Mesendoderm (in vitro differentiated cells): ENCODE results near the gene ATP13A4.

Source experiments
- DNase-seq: peaks from one replicate; pipeline ENCODE4 v3.0.0; 2013
- H2AK5ac ChIP-seq: 2 replicates; pipeline ENCODE4 v1.6.1; 2013; ENCODE audit warnings: low read length, inconsistent platforms
- H2BK120ac ChIP-seq: 2 replicates; pipeline ENCODE4 v1.6.1; 2013; ENCODE audit warnings: low read depth, mild to moderate bottlenecking, low read length, moderate library complexity, mixed read lengths
- H2BK15ac ChIP-seq: replicated peaks from 2 replicates; pipeline ENCODE4 v1.6.1; 2013; ENCODE audit warnings: low read depth, mild to moderate bottlenecking, moderate library complexity
- H2BK5ac ChIP-seq: 2 replicates; pipeline ENCODE4 v1.6.1; 2013; ENCODE audit warnings: low read length, inconsistent platforms
- H3K18ac ChIP-seq: 2 replicates; pipeline ENCODE4 v1.6.1; 2013; ENCODE audit warnings: mild to moderate bottlenecking, low read length, mixed read lengths
- H3K23ac ChIP-seq: one replicate; pipeline ENCODE4 v1.6.1; 2013; ENCODE audit warnings: low read length
- H3K27ac ChIP-seq: 2 replicates; pipeline ENCODE4 v1.5.1; 2013; ENCODE audit warnings: low read depth, mild to moderate bottlenecking, inconsistent platforms, low read length, moderate library complexity
- H3K27me3 ChIP-seq: 2 replicates; pipeline ENCODE4 v1.6.1; 2013; ENCODE audit warnings: low read length, control low read depth, mild to moderate bottlenecking, inconsistent platforms; ENCODE audit not compliant: insufficient read depth, poor library complexity
- H3K36me3 ChIP-seq: 2 replicates; pipeline ENCODE4 v1.6.1; 2013; ENCODE audit warnings: low read length, inconsistent platforms; ENCODE audit not compliant: control insufficient read depth, insufficient read depth
- H3K4ac ChIP-seq: one replicate; pipeline ENCODE4 v1.6.1; 2013; ENCODE audit warnings: low read depth, mild to moderate bottlenecking, low read length, moderate library complexity
- H3K4me1 ChIP-seq: 2 replicates; pipeline ENCODE4 v1.6.1; 2013; ENCODE audit warnings: low read depth, low read length, inconsistent platforms; ENCODE audit not compliant: control insufficient read depth
- H3K4me2 ChIP-seq: 2 replicates; pipeline ENCODE4 v1.6.1; 2013; ENCODE audit warnings: low read length
- H3K4me3 ChIP-seq: 2 replicates; pipeline ENCODE4 v1.5.1; 2013; ENCODE audit warnings: mild to moderate bottlenecking, low read length
- H3K56ac ChIP-seq: one replicate; pipeline ENCODE4 v1.6.1; 2013; ENCODE audit warnings: low read length
- H3K79me1 ChIP-seq: 2 replicates; pipeline ENCODE4 v1.6.1; 2013; ENCODE audit warnings: low read length, inconsistent platforms
- H3K79me2 ChIP-seq: 2 replicates; pipeline ENCODE4 v1.6.1; 2013; ENCODE audit warnings: mild to moderate bottlenecking, low read length; ENCODE audit not compliant: control insufficient read depth, insufficient read depth
- H3K9ac ChIP-seq: 2 replicates; pipeline ENCODE4 v1.6.1; 2013; ENCODE audit warnings: low read length, inconsistent platforms
- H4K5ac ChIP-seq: one replicate; pipeline ENCODE4 v1.6.1; 2013; ENCODE audit warnings: low read length
- H4K8ac ChIP-seq: one replicate; pipeline ENCODE4 v1.6.1; 2013; ENCODE audit warnings: low read depth, mild to moderate bottlenecking, control low read depth, low read length, moderate library complexity
- WGBS: extraction: QIAGEN DNeasy Blood & Tissue Kit; methylation state at CpG from one replicate; pipeline ENCODE4 v1.1.7; 2013; ENCODE audit warnings: low lambda C conversion rate, missing lambda C conversion rate; ENCODE audit not compliant: insufficient coverage; ENCODE audit errors: extremely low coverage; 5-methylcytosine and 5-hydroxymethylcytosine counted together

Gene ATP13A4

DNA sequence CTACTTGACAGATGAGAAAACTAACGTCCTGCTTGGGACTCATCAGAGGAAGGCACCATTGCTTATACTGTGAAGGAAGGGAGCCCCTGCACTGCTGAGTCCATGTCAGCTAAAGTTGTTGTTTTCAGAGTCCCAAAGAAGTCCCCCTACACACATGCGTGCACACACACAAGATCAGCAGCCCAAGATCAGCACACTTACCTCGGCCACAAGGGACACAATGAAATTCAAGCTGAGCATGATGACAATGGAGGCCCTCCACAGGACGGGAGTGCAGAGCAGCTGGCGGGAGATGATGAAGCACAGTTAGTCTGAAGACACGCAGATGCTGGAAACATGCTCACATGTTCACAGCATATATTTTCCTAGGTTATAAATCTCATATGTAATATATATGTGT is 147.6 kb downstream of the ATP13A4 start:
- Histone ChIP-seq H2BK120ac (no peak overlapping the region), H3K9ac (no peak overlapping the region)
- no CpG with 5 or more reads among the region's 6 CpGs for WGBS

DNA sequence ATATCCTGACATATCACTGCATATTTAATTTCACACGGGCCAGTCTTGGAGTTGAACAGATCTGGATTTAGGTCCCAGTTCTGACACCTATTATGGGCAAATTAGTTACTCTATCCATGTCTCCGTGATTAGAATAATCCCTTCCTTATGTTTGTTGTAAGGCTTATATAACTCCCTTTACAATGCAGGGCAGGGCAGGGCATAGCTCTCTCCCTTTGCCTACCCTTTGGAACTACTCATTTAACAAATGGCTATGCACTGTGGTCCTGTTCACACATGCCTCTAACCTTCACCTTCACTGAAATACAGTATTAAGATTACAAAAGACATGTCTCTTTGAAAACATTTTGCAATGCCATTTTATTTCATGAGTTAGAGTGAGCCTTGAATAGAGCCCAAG is 151.4 kb downstream of the ATP13A4 start:
- no peaks in the 10 kb centered on the region for H3K79me2 ChIP-seq
- H3K36me3 ChIP-seq: no peaks in the 10 kb centered on the region
- no CpG with 5 or more reads among the region's 2 CpGs for WGBS
- no peak overlapping the region for H3K4me2 ChIP-seq
- no peaks in the 10 kb centered on the region for H3K79me1 ChIP-seq
- H3K4me3 ChIP-seq: no peak overlapping the region
- H3K23ac ChIP-seq: no peak overlapping the region
- no peak overlapping the region for H2AK5ac ChIP-seq
- no peak overlapping the region for H2BK120ac ChIP-seq
- H2BK5ac ChIP-seq: no peak overlapping the region
- no peak overlapping the region for H3K18ac ChIP-seq
- no peaks in the 10 kb centered on the region for H3K4me1 ChIP-seq
- H4K8ac ChIP-seq: no peak overlapping the region
- no peak overlapping the region for H3K4ac ChIP-seq
- no peak overlapping the region for H3K56ac ChIP-seq
- H2BK15ac ChIP-seq: no peak overlapping the region
- DNase-seq: no peak
- H4K5ac ChIP-seq: no peak overlapping the region
- no peaks in the 10 kb centered on the region for H3K27me3 ChIP-seq
- no peak overlapping the region for H3K27ac ChIP-seq
- no peak overlapping the region for H3K9ac ChIP-seq

More for the DNA sequence above, 147.6 kb downstream of the ATP13A4 start:
- Histone ChIP-seq H4K5ac (no peak overlapping the region), H3K27me3 (no peaks in the 10 kb centered on the region), H3K36me3 (no peaks in the 10 kb centered on the region), H3K79me2 (no peaks in the 10 kb centered on the region), H3K79me1 (no peaks in the 10 kb centered on the region), H3K4ac (no peak overlapping the region), H3K27ac (no peak overlapping the region), H3K23ac (no peak overlapping the region), H2BK15ac (no peak overlapping the region), H3K4me3 (no peak overlapping the region), H2AK5ac (no peak overlapping the region), H4K8ac (no peak overlapping the region), H3K56ac (no peak overlapping the region), H3K4me1 (no peaks in the 10 kb centered on the region), H2BK5ac (no peak overlapping the region), H3K4me2 (no peak overlapping the region), H3K18ac (no peak overlapping the region)
- no peak for DNase-seq

DNA sequence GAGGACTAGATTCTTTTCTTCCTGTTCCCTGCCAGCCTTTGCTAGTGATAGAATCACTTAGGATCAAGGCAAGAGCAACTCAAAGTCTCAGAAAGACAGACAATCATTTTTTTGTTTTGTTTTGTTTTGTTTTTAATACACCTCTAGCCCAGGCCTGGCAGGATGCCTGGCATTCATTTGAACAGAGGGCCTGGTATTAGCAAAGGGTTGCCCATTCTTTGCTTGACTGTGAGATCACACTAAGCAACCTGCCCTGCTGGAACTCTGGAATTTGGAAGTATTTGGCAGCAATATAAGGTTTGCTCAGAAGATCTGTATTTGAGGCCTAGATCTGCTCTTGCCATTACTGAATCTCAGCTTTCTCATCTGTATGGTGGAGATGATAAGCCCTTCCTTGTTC is 154.4 kb downstream of the ATP13A4 start:
- Histone ChIP-seq H3K18ac (no peak overlapping the region), H3K4ac (no peak overlapping the region), H3K27ac (no peak overlapping the region), H2AK5ac (no peak overlapping the region), H3K56ac (no peak overlapping the region), H3K4me2 (no peak overlapping the region), H2BK120ac (no peak overlapping the region), H3K79me2 (no peaks in the 10 kb centered on the region), H2BK5ac (no peak overlapping the region), H3K27me3 (no peaks in the 10 kb centered on the region), H2BK15ac (no peak overlapping the region), H3K4me1 (no peaks in the 10 kb centered on the region), H3K23ac (no peak overlapping the region), H3K79me1 (no peaks in the 10 kb centered on the region), H3K4me3 (no peak overlapping the region), H3K9ac (no peak overlapping the region), H4K5ac (no peak overlapping the region), H3K36me3 (no peaks in the 10 kb centered on the region), H4K8ac (no peak overlapping the region)
- no peak for DNase-seq

DNA sequence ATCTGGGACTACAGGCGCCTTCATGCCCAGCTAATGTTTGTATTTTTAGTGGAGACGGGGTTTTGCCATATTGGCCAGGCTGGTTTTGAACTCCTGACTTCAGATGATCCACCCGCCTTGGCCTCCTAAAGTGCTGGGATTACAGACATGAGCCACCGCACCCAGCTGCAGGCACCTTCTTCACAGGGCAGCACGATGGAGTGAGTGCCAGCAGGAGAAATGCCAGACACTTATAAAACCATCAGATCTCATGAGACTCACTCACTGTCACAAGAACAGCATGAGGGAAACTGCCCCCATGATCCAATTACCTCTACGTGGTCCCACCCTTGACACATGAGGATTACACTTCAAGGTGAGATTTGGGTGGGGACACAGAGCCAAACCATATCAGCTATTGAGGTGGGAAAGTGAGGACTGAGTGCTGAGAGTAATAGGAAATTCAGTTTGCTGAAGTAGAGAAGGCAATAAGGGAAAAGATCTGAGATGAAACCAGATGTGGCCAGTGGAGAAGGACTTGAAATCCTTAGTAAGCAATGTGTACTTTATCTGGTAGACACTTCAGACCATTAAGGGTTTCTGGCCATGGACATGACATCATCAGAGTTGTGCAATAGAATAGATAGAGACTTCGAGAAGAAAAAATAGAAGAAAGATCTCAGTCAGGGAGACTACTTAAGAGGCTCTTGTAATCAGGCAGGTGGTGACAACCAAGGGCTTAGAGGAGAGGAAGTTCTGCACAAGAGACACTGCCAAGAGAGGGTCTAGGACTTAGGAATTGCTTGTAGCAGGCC is 158.0 kb downstream of the ATP13A4 start:
- H2AK5ac ChIP-seq: no peak overlapping the region
- no peak overlapping the region for H3K4ac ChIP-seq
- H2BK120ac ChIP-seq: no peak overlapping the region
- H4K5ac ChIP-seq: no peak overlapping the region
- no peak overlapping the region for H2BK5ac ChIP-seq
- H3K79me1 ChIP-seq: no peaks in the 10 kb centered on the region
- no peak overlapping the region for H3K27ac ChIP-seq
- no peak overlapping the region for H2BK15ac ChIP-seq
- H3K27me3 ChIP-seq: no peaks in the 10 kb centered on the region
- no peak overlapping the region for H4K8ac ChIP-seq
- H3K79me2 ChIP-seq: no peaks in the 10 kb centered on the region
- H3K56ac ChIP-seq: no peak overlapping the region
- no peak for DNase-seq
- H3K4me3 ChIP-seq: no peak overlapping the region
- H3K23ac ChIP-seq: no peak overlapping the region
- no peak overlapping the region for H3K4me2 ChIP-seq
- no CpG with 5 or more reads among the region's 7 CpGs for WGBS
- no peak overlapping the region for H3K9ac ChIP-seq
- H3K4me1 ChIP-seq: no peaks in the 10 kb centered on the region
- H3K18ac ChIP-seq: no peak overlapping the region
- no peaks in the 10 kb centered on the region for H3K36me3 ChIP-seq

DNA sequence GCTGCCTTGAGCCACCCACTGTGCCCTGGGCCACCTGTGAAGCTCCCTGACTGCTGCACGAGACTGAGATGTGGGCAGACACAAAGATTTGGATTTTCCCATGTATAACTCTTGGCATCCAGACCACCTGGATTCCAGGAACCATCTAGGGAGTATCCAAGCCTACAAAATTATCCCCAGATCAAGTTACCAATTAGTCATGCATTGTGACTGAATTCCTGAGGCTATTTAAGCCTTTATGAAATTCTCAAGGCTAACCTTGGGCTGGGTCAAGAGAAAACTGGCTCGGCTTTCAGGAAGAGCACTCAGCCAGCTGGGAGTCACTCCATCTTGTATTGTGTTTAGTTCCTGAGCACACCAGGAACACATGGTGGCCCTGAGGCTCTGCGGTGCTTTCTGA is 162.8 kb downstream of the ATP13A4 start:
- H3K36me3 ChIP-seq: no peaks in the 10 kb centered on the region
- H3K27me3 ChIP-seq: no peaks in the 10 kb centered on the region
- H3K56ac ChIP-seq: no peak overlapping the region
- no peak overlapping the region for H3K4ac ChIP-seq
- no peaks in the 10 kb centered on the region for H3K4me1 ChIP-seq
- no peak overlapping the region for H4K5ac ChIP-seq
- no peaks in the 10 kb centered on the region for H3K79me2 ChIP-seq
- no peak overlapping the region for H2BK15ac ChIP-seq
- WGBS: no CpG with 5 or more reads among the region's 3 CpGs
- H2BK120ac ChIP-seq: no peak overlapping the region
- H3K79me1 ChIP-seq: no peaks in the 10 kb centered on the region
- no peak overlapping the region for H4K8ac ChIP-seq
- H3K18ac ChIP-seq: no peak overlapping the region
- no peak overlapping the region for H3K4me3 ChIP-seq
- H3K27ac ChIP-seq: no peak overlapping the region
- H3K4me2 ChIP-seq: no peak overlapping the region
- H2AK5ac ChIP-seq: no peak overlapping the region
- no peak overlapping the region for H3K9ac ChIP-seq
- no peak overlapping the region for H3K23ac ChIP-seq
- DNase-seq: peak; percentile 37
- H2BK5ac ChIP-seq: no peak overlapping the region

DNA sequence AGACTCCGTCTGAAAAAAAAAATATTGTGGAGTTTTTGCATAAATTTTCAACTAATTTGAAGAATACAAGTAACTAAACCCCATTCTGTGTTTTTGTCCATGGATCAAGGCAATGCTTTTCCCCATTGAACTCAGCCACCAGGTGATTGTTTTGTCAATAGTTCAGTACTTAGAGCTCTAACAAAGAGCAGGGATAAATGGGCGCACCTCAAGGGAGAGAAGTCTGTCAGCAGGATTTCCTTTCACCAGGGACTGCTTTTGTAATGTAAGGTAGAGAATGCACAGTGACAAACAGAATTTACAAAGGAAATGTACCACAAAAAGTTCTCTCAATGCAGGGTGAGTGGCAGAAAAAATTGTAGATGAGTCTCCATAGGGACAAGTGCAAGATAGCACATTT is 165.4 kb downstream of the ATP13A4 start:
- Histone ChIP-seq H3K9ac (no peak overlapping the region), H3K18ac (no peak overlapping the region), H2AK5ac (no peak overlapping the region), H4K8ac (no peak overlapping the region), H3K36me3 (no peaks in the 10 kb centered on the region), H3K79me2 (no peaks in the 10 kb centered on the region), H2BK5ac (no peak overlapping the region), H3K79me1 (no peaks in the 10 kb centered on the region), H3K56ac (no peak overlapping the region), H2BK15ac (no peak overlapping the region), H3K23ac (no peak overlapping the region), H2BK120ac (no peak overlapping the region), H3K4me1 (no peaks in the 10 kb centered on the region), H3K4me2 (no peak overlapping the region), H4K5ac (no peak overlapping the region), H3K4me3 (no peak overlapping the region), H3K27ac (no peak overlapping the region), H3K4ac (no peak overlapping the region), H3K27me3 (no peaks in the 10 kb centered on the region)
- DNase-seq: no peak
- no CpG with 5 or more reads among the region's 2 CpGs for WGBS
